NCI-H1417 (cell line): Measurements from ENCODE around the gene IL2RA.
"Not testable (repeated sequence)": the region's sequence is repeated elsewhere in the genome, so short reads cannot be mapped to it uniquely, and the experiment has no call there.

Source experiments
- DNase-seq, 3 experiments: peaks; one replicate each; lab custom pipeline; 2025; lab: John Stamatoyannopoulos, UW

The IL2RA gene

DNA sequence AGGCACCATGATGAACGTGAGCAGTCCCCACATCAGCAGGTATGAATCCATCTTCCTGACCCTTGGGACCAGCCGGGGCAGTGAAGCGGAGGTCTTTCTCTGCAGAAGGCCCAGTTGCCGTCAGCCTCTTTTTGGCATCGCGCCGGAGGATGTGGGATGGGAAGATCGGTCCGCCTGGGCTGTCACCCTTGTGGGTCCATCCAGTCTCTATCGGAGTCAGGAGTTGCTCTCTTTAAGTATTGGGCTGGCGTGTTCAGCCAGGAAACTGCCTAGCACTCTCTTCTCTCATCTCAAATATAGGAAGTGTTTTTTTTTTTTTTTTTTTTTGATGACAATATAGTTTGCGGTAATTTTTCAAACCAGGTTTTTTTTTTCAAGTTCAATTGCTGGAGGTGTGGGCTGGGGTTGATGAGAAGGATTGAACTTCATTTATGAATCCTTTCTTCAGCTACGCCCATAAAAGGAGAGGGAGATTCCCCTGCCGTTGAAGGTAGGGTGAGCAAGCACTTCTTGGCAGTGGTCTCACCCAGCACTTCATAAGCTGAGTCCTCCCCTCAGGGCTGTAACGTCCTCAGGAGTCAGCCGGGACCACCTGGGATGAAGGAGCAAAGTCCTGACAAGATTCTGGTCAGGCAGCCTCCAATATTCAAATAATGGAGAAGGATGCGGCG, at the start of gene IL2RA:
Gene IL2RA (minus strand): TSS at position 267 of the 671 bp plus-strand sequence. CDS start 216 bp downstream, at position 51.
- no peak for DNase-seq

DNA sequence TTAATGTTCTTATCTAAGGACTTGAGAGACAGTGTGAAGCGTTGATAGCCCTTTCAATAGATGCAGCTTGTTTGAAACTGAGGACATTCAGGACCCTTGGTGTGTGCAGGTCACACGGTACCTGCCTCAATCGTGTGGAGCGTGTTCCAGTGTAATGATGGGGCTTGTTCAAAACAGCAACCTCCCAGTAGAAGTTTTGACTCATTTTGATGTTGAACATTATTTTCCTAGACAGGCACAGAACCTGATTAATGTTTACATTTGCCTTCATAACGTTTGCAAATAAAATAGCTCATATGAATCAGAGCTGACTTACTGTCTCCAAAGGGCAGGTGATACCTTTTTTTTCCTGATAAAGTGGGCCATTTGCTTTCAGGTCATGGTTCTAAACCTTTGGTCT, 48.0 kb upstream of the IL2RA start:
- no peak for DNase-seq

DNA sequence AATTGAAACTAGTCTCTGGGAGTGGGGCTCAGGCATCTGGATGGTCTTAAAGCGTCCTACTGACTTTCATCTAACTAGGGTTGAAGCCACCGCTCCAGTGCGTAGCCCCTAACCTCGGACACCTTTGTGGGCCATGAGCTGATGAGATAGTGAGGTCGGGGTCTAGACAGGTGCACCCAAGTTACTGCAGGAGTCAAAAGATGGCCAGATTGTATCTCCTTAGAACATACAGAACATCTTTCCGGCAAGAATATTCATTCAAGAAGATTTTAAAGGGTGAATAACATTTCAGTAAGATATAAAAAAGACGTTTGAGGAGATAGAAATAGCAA, 47.2 kb upstream of the IL2RA start:
- no peak for DNase-seq

DNA sequence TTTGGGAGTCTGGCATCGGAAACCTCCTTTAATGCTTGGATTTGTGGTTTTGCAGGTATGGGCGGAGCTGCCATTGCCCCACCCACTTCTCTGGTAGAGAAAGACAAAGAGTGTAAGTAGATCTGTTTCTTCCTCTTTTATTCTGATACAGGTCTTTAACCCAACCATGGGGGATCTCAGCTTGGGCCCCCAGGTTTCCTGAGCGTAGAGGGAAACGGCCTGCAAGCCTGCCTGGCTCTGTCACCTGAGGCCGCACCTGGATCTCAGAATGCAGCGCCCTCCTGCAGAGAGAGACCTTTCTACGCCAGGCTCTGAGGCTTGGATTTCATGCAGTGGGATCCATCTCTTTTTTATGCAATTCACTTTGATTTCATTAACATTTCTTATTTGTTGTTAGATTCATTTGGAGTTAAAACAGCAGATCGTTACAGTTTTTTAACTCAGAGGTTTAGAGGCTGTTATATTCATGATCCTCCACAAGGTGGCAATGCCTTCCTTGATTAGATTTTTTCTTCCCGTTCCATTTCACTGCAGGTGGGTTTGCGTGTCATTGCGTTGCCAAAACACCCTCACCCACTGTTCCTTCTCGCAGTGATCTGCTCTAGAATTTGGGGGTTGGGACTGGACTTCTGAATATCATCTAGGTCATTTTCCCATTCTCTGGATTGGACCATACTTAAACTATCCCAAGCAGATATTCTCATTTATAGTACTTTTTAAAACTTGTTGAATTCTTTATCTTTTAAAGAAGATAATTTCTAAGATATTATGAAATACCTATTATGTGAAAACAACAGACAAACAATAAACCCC, 46.7 kb upstream of the IL2RA start:
- DNase-seq, result peak in 1 of 3 experiments; percentile 47

DNA sequence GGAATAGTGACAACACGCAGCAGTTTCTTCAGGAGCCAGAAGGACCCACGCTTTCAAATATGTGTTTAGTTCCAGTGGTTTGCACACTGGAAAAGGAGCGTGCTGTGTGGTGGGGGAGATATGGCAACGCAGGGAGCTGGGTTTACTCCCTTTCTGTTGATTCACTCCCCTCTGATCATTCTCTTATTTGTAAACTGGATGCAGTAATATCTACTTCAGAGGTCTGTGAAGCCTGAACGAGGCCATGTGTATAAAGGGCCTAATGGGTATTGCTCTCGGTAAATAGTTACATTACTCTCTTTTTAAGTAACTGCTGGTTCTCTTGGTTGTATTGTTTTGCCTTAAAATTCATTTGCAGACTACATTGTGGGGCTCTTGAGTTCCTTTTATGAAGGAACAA, 45.9 kb upstream of the IL2RA start:
- DNase-seq, result no peak

DNA sequence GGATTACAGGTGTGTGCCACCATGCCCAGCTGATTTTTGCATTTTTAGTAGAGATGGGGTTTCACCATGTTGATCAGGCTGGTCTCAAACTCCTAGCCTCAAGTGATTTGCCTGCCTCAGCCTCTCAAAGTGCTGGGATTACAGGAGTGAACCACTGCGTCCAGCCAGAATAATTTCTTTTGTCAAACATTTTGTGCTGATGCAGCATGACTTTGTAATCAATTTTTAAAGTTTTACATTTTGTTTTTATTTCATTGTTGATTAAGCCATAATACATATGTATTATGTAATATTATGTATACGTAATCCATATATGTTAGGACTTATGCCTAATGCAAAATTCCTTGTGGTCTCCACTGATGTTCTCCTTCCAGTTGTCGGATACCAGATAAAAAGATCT, 45.4 kb upstream of the IL2RA start:
- not testable (repeated sequence) for DNase-seq

DNA sequence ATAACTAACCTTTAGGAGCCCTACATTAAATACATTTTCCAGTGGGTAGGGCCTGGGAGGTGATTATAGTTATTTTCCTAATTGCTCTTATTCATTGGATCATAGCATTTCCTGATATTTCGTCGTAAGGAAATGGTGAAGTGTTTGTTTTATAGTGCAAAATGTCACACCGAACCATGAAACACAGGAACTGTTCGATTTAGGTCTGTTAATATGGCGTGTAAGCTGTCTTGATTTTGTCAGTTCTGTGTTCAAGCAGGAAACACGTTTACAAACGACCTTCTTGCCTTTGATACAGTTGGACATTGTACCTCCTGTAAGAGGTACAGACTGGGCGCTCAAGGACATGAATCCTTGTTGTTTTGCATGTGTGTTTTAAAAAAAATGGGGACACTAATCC, 41.4 kb upstream of the IL2RA start:
- DNase-seq, result no peak

DNA sequence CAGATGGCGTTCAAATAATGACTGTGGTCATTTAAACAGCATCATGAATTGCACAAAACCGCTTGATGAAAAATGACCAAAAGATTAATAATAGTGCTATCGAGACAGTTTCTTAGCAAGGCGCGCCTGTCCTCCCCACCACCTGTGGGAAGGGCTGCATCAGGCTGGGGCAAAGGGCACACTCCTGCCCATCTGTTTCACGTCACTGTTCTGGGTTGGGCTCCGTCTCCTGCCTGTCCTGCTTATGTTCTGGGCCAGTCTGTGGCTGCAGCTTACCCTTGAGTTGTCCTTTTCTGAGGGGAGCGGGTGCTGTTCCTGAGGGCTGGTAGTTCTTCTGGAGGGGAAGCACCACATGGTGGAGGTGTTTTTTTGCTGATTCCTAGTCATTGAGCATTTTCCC, 40.0 kb upstream of the IL2RA start:
- no peak for DNase-seq

DNA sequence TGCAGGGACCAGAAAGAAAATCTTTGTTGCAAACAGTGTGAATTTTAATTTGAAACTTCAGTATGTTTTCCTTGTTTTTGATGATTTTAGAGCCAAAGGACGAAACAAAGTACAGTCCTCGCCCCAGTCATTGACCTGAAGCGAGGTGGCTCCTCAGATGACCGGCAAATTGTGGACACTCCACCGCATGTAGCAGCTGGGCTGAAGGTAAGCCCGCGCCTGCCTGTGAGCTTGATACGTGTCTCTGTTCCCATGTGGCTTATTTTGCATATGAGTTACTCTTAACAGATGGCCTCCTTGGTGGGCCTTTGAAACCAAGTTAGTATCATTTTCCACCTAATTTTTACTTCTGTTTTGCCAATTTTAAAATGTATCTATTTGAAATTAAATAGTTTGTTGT, 39.0 kb upstream of the IL2RA start:
- no peak for DNase-seq

DNA sequence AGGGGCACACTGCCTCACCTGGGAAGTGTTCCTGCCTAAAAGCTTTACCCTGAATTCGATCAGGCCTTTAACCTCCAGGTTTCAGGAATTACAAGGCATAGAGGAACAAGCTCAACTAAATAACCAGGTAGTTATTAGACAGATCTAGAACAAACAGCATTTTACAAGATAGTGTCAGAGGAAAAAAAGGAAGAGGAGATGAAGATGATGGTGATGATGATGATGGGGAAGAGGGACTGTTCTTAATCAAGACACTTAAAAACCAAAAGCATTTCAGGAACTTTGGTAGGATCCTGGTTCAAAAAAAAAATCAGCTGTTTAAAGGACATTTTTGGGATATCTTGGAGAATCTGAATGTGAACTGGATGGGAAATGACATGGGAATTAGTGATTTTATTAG, 38.2 kb upstream of the IL2RA start:
- DNase-seq, result no peak

DNA sequence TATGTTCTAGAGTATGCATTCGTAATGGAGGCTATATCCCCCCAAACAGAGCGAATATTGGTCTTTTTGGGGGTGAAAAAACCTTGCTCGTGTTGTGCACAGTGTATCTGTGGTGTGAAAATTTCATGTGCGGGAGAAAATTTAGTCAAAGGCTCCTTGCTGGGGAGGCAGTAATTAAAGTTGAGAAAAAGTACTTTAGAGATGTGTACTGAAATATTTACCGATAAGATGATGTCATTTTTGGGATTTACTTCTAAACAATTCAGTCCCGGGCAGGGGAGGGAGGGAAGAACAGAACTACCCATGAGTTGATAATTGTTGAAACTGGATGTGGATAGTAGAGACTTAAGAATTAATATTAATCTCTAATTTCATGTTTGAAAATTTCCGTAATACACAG, 36.0 kb upstream of the IL2RA start:
- no peak for DNase-seq

DNA sequence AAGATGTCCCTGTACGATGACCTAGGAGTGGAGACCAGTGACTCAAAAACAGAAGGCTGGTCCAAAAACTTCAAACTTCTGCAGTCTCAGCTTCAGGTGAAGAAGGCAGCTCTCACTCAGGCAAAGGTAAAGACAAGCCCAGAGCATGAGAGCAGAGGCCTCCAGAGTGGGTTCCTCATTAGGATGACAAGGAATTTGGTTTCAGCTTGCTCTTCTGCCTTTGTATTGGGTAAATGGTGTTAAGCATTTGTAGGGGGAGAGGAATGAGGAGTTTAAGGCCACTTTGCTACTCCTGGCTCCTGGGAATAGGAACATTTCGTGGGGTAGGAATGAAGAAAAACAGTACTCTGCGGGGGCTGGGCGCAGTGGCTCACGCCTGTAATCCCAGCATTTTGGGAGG, 34.9 kb upstream of the IL2RA start:
- DNase-seq, result no peak

DNA sequence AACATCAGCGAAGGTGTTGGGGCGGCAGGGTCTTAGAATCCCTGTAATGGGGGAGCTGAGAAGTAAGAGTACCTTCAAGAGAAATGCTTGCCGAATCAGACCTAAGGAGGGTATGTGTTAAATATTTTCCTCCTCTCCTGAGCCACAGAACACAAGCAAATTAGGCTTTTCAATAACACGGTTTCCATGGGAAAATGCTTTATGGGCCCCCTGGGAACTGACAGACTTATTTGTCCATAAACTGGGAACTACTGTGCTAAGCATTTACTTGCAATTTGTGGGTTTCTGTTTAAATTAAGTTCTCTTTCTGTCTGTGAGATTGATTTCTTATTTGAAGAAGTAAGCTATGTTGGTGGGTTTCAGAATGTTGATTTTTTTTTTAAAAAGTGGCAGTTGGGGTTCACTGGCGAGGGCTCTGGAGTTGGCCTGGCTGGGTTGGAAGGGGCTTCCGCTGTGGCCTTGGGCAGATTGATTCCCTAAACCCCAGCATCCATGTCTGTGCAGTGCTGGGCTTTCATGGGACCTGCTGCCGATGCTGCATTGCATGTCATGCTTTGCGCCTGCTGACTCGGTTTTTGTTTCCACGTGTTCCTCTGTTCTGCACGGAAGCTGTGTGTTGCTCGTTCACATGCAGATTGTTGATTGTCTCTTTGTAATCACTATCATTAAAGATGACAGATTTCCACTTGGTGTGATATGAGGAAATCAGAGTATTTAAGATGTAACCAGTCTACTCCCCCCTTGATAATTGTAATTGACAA, 33.8 kb upstream of the IL2RA start:
- no peak for DNase-seq

DNA sequence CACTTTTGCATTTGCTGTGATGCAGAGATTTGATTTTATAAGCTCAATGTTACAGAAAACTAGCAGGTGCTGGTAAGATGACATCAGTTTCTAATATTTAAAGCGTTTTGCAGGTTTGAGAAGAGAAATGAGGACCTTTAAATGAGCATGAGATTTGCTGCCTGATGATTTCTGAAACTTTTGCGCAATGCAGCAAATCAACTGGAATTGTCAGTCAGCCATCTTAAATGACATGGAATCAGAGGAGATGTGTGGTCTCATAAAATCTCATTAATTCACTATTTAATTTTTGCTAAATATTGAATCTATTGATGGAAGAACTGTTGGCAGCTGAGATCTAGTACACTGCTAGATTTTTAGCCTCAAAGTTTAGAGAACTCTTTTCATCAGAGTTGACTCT, 30.6 kb upstream of the IL2RA start:
- no peak for DNase-seq

DNA sequence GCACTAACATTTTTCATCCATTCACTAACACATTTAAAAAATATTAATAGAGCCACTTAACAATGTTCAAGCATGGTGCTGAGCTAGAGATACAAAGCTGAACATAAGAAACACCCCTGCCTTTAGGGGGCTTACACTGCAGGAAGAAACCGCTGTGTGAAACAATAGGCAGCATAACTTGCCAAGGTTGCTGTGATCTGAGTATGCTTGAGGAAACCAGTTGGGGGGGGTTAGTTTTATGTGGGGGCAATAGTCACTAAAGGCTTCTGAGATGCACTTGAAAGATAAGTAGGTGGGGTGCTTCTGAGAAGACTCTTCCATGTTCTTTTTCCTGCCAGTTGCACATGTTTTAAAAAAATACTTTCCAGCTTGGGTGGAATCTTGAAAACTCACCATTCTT, 29.5 kb upstream of the IL2RA start:
- no peak for DNase-seq

DNA sequence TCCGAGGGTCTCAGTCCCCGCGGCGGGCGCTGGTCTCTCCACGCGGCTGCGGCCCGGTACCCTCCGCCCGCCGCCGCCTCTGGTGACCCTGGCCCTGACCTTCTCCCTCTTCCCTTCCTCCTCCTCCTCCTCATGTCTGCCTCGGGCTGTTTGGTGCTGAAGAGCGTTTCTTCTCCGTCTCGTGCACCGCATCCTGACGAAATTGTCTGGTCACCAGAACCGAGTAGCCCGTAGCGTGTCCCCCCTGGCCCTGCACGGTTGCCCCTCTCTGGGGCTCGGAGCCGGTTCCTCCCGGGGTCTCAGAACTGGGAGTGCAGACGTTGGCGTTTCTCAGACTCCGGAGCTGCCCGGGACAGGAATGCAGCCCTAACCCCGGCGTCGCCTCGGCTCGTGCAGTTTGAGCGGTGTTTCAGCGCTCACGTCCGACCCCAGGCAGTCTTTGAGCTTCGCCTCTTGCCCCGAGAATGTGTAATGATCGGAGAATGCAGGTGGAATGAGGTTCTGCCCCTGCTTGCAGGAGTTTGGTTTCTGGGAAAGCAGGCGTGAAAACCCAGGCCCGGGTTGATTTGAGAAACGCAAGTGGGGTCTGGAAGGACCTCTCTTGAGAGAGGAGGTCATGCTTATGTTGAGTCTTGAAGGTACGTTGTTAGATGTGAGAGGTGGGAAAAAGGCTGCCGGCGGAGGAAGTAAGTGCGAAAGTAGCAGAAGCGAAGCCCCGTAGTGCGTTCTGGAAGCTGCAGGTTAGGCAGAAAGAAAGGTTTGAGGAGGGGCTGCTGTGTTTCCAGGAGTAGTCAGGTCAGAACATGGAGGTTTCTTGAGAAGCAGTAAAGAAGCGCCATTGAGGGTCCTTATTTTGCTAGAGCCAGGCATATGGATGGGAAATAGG, 27.4 kb upstream of the IL2RA start:
- DNase-seq, result peak in 2 of 3 experiments; percentile 40 to 44

DNA sequence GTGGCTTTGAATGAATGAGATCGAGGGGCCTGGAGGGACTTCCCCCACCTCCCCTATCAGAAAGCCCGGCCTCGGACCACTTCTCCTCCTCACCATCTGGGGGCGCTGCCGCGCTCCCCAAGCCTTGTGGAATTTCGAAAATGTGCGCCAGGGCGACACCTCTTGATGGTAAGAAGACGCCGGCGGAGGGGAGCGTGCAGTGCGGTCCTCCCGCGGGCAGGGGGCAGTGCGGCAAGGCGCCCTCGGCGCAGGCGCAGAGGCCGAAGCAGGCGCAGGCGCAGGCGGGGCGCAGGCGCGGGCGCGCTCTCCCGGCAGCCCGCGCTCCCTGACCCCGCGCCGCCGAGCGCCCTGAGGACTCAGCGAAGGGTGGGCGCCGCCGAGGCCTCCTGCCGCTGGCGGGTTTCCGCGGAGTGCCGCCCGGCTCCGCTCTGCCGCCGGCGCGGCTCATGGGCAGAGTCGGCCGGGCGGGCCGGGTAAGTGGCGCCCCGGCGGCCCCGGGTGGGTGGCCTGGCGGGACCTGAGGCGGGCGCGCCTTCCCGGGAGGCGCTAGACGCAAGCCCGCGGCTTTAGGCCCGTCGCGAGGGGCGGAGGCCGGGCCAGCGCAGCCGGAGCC, 26.7 kb upstream of the IL2RA start, which contains the start of gene RBM17:
Gene RBM17 (plus strand): TSS at position 314 of the 613 bp plus-strand sequence. CDS start 8,032 bp downstream, outside the sequence.
- peak; percentile 84 to 94 (median 88) for DNase-seq

DNA sequence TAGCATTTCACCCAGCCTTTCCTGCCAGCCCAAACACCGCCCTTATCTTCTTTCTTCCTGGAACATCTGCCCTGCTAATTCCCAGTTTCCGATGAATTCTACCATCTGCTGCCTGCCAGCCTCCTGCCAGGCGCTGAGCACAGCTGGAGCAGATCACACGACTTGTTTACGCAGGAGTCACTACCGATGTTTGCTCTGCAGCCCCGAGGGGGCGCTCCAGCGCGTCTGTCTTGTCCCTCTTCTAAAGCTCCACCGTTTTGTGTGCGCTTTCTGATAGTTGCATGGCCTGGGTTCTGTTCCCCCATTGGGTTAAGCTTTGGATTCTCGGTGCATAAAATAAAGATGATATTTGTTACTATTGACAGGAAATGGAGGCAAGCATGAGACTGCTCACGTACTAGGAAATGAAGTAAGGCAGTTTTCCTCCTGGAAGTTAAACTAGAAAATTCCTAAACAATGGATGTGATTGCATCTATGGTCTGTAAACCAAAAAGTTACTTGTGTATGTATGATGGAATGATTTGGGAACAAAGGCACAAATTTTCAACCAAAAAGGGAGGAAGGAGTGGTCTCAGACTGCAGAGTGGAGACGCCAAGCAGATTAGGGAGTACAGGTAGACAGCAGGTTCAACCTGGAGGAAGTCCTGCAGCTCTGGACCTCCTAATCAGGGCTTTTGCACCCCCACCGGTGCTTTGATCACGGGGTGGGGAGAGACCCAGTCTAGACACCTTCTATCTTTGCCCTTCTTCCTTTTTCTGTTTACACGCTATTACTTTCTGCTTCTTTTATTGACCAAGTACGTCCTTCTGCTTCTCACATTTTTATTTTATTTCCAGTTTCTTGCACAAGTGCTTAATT, 24.4 kb upstream of the IL2RA start:
- peak; percentile 67 to 83 (median 70) for DNase-seq

DNA sequence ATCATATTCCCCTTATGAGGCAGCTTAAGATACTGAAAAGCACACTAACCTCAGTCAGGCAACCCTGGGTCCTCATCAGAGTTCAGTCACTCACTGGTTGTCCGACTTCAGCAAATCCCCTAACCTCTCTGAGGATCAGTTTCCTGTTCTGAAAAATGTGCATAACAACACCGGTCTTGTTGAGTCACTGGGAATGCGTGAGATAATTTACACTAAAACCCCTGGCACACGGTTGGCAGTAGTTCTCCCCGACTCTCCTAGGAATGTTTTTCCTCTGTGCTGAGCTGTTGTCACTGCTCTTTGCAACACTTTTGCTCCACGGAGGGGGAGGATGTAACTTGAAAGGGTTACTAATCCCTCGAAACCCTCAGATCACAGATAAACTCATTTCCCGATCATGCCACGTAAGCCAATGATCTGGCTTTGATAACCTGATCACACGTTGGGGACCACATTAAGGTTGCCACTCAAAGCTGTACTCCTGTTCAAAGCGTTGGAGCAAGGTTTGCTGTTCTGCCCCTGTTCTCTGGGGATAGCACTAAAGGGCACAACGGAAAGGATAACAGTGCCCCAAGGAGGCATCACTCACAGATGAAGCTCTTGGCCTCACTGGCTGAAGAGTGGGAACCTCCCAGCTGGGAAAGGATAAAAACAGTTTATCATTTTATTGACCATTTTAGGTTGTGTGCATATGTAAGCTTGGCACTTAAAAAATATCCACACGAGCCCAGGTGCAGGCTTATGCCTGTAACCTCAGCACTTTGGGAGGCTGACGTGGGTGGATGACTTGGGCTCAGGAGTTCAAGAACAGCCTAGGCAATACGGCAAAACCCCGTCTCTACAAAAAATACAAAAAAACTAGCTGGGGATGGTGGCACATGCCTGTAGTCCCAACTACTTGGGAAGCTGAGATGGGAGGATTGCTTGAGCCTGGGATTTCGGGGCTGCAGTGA, 21.6 kb upstream of the IL2RA start:
- DNase-seq, result no peak
